Adipose tissue (tissue), 3 donors: ENCODE results near the gene ECM1. TPM values are rescaled to one million over a fixed set of nuclear protein-coding genes. Genes with fewer than 3 reads are reported as not detected.

Experiments
- H3K27ac ChIP-seq: one replicate; pipeline ENCODE4 v1.5.1; 2013; ENCODE audit warnings: low read depth, low read length
- WGBS, 3 donors: extraction: QIAGEN DNeasy Blood & Tissue Kit; methylation state at CpG; one replicate each; pipeline ENCODE4 v1.1.7; 2013; 5-methylcytosine and 5-hydroxymethylcytosine counted together
- polyA plus RNA-seq, 3 donors: library from polyadenylated mRNA; stranded (reverse); fragments of 200-250 nt; gene quantifications; one replicate each; pipeline ENCODE4 v1.2.3, GENCODE V29; 2013
- donor health status: healthy with polysubstance abuse.
- donor health status: Bipolar disorder and iron deficiency.
- donor health status: healthy.

The ECM1 gene
- polyA plus RNA-seq, 3 donors, result 2.7 to 10.8 (median 10.1) TPM

GRCh38 chr1:150508982-150509381, 1.1 kb downstream of the ECM1 start:
- H3K27ac ChIP-seq, result no peak overlapping the region
- WGBS, 3 donors, result 62 to 77% (median 77%) methylated on average over 4 of the region's 4 CpGs

GRCh38 chr1:150511551-150511950, 3.6 kb downstream of the ECM1 start:
- no peak overlapping the region for H3K27ac ChIP-seq
- WGBS, 3 donors, result 49 to 94% (median 91%) methylated on average over 12 of the region's 12 CpGs

GRCh38 chr1:150511985-150512660, 4.2 kb downstream of the ECM1 start:
- no peak overlapping the region for H3K27ac ChIP-seq
- 89 to 91% (median 89%) methylated on average over 17 of the region's 17 CpGs for WGBS, 3 donors

GRCh38 chr1:150512846-150513245, 4.9 kb downstream of the ECM1 start:
- no peak overlapping the region for H3K27ac ChIP-seq
- 69 to 97% (median 71%) methylated on average over 2 of the region's 2 CpGs for WGBS, 3 donors

GRCh38 chr1:150513351-150513791, 5.5 kb downstream of the ECM1 start:
- no peak overlapping the region for H3K27ac ChIP-seq
- WGBS, 3 donors, result 78 to 89% (median 87%) methylated on average over 7 of the region's 7 CpGs

GRCh38 chr1:150514260-150514659, 6.4 kb downstream of the ECM1 start:
- H3K27ac ChIP-seq, result no peak overlapping the region

GRCh38 chr1:150514913-150515327, 7.0 kb downstream of the ECM1 start:
- no peak overlapping the region for H3K27ac ChIP-seq
- 24 to 31% (median 28%) methylated on average over 21 of the region's 21 CpGs for WGBS, 3 donors

More at GRCh38 chr1:150514260-150514659, 6.4 kb downstream of the ECM1 start:
- 89 to 93% (median 92%) methylated on average over 9 of the region's 9 CpGs for WGBS, 3 donors

- 0 to 1% (median 0%) methylated on average over 54 of the region's 54 CpGs for WGBS, 3 donors
- no peak within 1 kb of the TSS for H3K27ac ChIP-seq
These were observed 7.6 kb downstream of the ECM1 start, which contains the start of gene FALEC for GRCh38 chr1:150515328-150516049. Gene FALEC (plus strand): TSS chr1:150515752.

GRCh38 chr1:150516050-150516591, 8.2 kb downstream of the ECM1 start:
- WGBS, 3 donors, result 2 to 4% (median 3%) methylated on average over 18 to 19 of the region's 19 CpGs
- H3K27ac ChIP-seq, result no peak overlapping the region

GRCh38 chr1:150516616-150517015, 8.7 kb downstream of the ECM1 start:
- H3K27ac ChIP-seq, result no peak overlapping the region
- 42 to 55% (median 54%) methylated on average over 4 of the region's 4 CpGs for WGBS, 3 donors

- no peak overlapping the region for H3K27ac ChIP-seq
- 57 to 87% (median 76%) methylated on average over 1 of the region's 1 CpG for WGBS, 3 donors
These were observed 13.5 kb downstream of the ECM1 start for GRCh38 chr1:150521196-150521968.

- WGBS, 3 donors, result 82 to 90% (median 89%) methylated on average over 3 of the region's 3 CpGs
- no peak overlapping the region for H3K27ac ChIP-seq
These were observed 17.4 kb downstream of the ECM1 start for GRCh38 chr1:150525348-150525747.

GRCh38 chr1:150528196-150528595, 20.3 kb downstream of the ECM1 start:
- H3K27ac ChIP-seq, result no peak overlapping the region

GRCh38 chr1:150529017-150529416, 21.1 kb downstream of the ECM1 start:
- 9 to 40% (median 35%) methylated on average over 4 of the region's 4 CpGs for WGBS, 3 donors
- H3K27ac ChIP-seq, result no peak overlapping the region

More at GRCh38 chr1:150528196-150528595, 20.3 kb downstream of the ECM1 start:
- WGBS, 3 donors, result 92 to 96% (median 92%) methylated on average over 1 of the region's 1 CpG

GRCh38 chr1:150530491-150531159, 22.7 kb downstream of the ECM1 start:
- H3K27ac ChIP-seq, result no peak overlapping the region
- WGBS, 3 donors, result 97 to 98% (median 97%) methylated on average over 14 of the region's 14 CpGs

GRCh38 chr1:150532860-150533259, 25.0 kb downstream of the ECM1 start:
- 33 to 44% (median 42%) methylated on average over 5 of the region's 5 CpGs for WGBS, 3 donors
- H3K27ac ChIP-seq, result no peak overlapping the region

GRCh38 chr1:150534002-150534401, 26.1 kb downstream of the ECM1 start:
- WGBS, 3 donors, result 88 to 94% (median 93%) methylated on average over 6 of the region's 6 CpGs
- no peak overlapping the region for H3K27ac ChIP-seq
